HUES64 (cell line): Measurements from ENCODE around the gene RAPGEFL1.
A peak's percentile ranks its signal among the peaks of the same experiment; 100 is the strongest.

Experiments used
- H3K27ac ChIP-seq: 2 replicates; pipeline ENCODE4 v1.7.0; 2013; ENCODE audit warnings: low read depth, low read length, inconsistent platforms
- H3K27me3 ChIP-seq: 2 replicates; pipeline ENCODE4 v1.6.1; 2013; ENCODE audit warnings: mild to moderate bottlenecking, low read length; ENCODE audit not compliant: insufficient read depth
- H3K36me3 ChIP-seq: 2 replicates; pipeline ENCODE4 v1.6.1; 2013; ENCODE audit warnings: mild to moderate bottlenecking, low read length; ENCODE audit not compliant: insufficient read depth
- H3K4me1 ChIP-seq: 2 replicates; pipeline ENCODE4 v1.6.1; 2013; ENCODE audit warnings: mild to moderate bottlenecking, low read length, moderate library complexity; ENCODE audit not compliant: insufficient read depth
- H3K4me3 ChIP-seq: 2 replicates; pipeline ENCODE4 v1.5.1; 2013; ENCODE audit warnings: mild to moderate bottlenecking, low read length, moderate library complexity
- H3K9ac ChIP-seq: 2 replicates; pipeline ENCODE4 v1.6.1; 2013; ENCODE audit warnings: mild to moderate bottlenecking, low read depth, low read length
- H3K9me3 ChIP-seq: 2 replicates; pipeline ENCODE4 v1.6.1; 2013; ENCODE audit warnings: low read depth, low read length; ENCODE audit not compliant: insufficient read depth
- WGBS: fragments of 150-250, 120-280 bp; methylation state at CpG from one replicate; pipeline ENCODE4 v1.1.7; 2013; ENCODE audit warnings: missing lambda C conversion rate; 5-methylcytosine and 5-hydroxymethylcytosine counted together

The RAPGEFL1 gene

DNA sequence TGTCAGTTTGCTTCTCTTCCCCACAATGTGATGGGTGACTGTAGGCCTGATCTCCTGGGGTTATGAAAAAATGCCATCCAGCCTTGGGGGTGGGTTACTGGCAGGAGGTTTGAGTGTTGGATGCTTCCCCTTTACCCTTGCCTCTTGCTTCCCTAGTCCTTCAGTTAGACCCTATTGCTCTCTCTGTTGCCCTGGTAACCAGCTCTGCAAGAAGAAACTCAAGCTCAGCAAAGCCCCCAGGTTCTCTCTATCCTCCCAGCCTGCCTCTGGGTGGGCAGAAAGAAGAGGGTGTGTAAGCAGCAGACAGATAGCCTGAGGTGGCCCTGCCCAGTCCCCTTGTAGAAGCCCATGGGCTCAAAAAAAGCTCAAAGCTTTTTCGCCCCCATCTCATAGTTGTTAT lies 2.8 kb upstream of the RAPGEFL1 start:
- no peak overlapping the region for H3K27ac ChIP-seq
- no peaks in the 10 kb centered on the region for H3K9me3 ChIP-seq
- WGBS, result 90% methylated on average over 1 of the region's 1 CpG
- no peak overlapping the region for H3K9ac ChIP-seq
- peaks cover 7% of the 10 kb centered on the region for H3K4me1 ChIP-seq
- peaks cover 49% of the 10 kb centered on the region for H3K36me3 ChIP-seq
- H3K4me3 ChIP-seq, result no peak overlapping the region
- no peaks in the 10 kb centered on the region for H3K27me3 ChIP-seq

DNA sequence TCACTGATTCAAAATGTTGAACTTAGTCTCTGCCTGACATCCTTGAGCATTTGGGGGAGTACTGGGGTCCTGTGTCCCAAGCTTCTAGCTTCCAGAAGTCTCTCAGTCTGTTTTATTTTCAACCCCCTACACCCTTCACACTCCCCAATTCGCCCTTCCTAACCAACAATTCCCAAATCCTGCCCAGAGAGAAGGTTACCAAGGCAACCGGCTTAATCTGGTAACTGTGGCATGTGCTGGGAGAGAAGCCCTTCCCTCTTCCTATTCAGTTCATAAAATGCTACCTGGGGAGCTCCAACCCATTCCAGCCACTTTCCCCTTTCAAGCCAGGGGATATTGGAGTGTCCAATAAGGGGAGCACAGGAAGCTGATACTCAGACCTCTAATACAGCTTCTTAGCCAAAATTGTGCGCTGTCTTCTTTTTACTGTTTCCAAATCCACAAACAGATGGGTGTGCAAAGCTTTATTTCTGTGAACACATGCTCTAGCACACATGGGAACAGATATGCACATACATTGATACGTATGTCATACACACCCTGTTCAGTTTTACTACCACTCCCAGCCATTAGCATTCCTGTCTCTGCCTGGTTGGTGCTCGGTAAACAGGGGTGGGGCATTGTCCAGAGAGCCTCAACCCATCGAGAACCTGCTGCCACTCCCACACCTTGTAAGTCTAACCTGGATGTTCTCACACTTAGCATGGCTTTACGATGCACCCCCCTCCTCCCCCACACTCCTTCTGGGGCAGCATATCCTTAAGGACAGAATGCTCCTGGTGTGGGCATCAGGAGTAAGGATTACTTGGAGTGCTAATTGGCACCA lies 1.1 kb upstream of the RAPGEFL1 start:
- H3K27me3 ChIP-seq, result no peaks in the 10 kb centered on the region
- no peaks in the 10 kb centered on the region for H3K9me3 ChIP-seq
- WGBS, result 91% methylated on average over 7 of the region's 7 CpGs
- peaks cover 33% of the 10 kb centered on the region for H3K36me3 ChIP-seq
- H3K9ac ChIP-seq, result no peak overlapping the region
- H3K27ac ChIP-seq, result no peak overlapping the region
- H3K4me1 ChIP-seq, result peaks cover 14% of the 10 kb centered on the region
- no peak overlapping the region for H3K4me3 ChIP-seq

DNA sequence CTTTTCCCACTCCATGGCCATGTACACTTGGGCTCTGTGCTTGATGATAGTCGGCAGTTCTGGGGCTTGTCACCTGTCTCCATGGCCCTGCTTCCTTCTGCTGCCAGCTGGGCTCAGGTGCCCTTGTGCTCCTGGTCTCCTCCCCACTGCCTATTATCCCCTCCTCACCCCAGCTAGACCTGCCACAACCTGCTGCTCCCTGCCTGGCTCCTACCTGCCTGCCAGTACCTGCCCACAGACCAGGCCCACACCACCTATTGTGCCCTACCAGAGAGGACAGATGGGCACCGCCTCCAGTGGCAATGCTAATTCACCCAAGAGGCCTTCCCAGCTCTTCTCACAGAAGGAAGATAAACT lies 538 bp upstream of the RAPGEFL1 start:
- no peak overlapping the region for H3K4me3 ChIP-seq
- H3K36me3 ChIP-seq, result peaks cover 27% of the 10 kb centered on the region
- no peak overlapping the region for H3K9ac ChIP-seq
- no peaks in the 10 kb centered on the region for H3K27me3 ChIP-seq
- WGBS, result 99% methylated on average over 2 of the region's 2 CpGs
- peaks cover 14% of the 10 kb centered on the region for H3K4me1 ChIP-seq
- no peaks in the 10 kb centered on the region for H3K9me3 ChIP-seq
- no peak overlapping the region; the same call in 1 of the 2 replicates for H3K27ac ChIP-seq

- Histone ChIP-seq H3K9ac (no peak overlapping the region), H3K27me3 (no peaks in the 10 kb centered on the region), H3K4me1 (peaks cover 14% of the 10 kb centered on the region), H3K4me3 (peak overlapping the region; percentile 63), H3K9me3 (no peaks in the 10 kb centered on the region), H3K36me3 (peaks cover 17% of the 10 kb centered on the region), H3K27ac (no peak overlapping the region; the same call in 1 of the 2 replicates)
- WGBS, result 12% methylated on average over 42 of the region's 46 CpGs
Observed at GRCh38 chr17:40178021-40178601, 841 bp downstream of the RAPGEFL1 start.

DNA sequence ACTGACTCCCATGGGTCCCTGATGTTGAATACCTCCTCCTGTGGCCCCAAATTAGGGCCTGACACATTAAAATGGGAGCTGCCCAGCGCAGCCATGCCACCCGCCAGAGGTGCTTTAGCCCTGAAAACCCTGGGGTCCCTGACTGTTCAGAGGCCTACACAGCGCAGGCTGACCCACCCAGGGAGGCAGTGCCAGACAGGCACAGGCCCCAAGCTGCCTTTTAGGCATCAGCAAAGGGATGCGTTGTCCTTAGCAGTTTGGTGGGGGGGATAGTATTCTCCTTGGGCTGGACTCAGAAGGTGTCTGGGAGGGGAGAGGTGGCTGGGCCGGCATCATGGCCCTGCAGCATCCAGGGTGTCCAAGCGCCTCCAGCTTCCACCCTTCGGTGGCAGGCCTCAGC lies 1.4 kb downstream of the RAPGEFL1 start:
- H3K27me3 ChIP-seq, result no peaks in the 10 kb centered on the region
- H3K9me3 ChIP-seq, result no peaks in the 10 kb centered on the region
- WGBS, result 95% methylated on average over 7 of the region's 7 CpGs
- H3K9ac ChIP-seq, result no peak overlapping the region
- peaks cover 12% of the 10 kb centered on the region for H3K36me3 ChIP-seq
- H3K4me1 ChIP-seq, result peaks cover 14% of the 10 kb centered on the region
- H3K4me3 ChIP-seq, result peak overlapping the region; percentile 63
- H3K27ac ChIP-seq, result no peak overlapping the region; the same call in 1 of the 2 replicates

DNA sequence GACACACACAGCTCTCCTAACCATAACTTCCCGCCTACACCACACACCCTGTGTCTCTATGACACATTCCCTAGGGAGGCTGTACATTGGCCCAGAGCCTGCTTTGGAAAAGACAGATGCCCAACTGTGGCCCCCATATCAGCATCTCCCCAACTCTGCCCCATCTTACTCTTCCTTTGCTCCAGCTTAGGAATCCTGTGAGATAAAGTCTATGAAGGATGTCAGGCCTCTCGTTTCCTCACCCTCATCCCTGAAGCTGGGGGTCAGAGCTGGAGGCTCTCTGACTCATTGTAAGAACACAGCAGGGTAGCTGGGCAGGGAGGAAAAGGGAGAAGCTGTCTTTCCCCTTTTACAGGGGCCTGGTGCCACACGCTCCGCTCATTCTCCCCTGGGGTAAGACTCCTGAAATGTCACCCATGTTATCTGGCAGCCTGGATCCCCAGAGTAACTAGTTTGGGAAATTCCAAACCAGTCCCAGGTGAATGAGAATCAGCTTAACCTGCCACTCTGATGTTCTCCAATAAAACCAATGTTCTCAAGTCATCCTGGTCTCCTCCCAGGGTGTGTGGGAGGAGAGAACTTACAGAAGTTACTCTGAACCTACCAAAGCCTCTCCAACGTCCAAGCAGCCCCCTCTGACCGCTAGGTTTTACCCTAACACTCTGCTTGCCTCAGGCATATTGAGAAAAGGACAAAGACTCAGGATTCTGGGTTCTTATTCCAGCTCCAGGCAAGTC lies 2.8 kb downstream of the RAPGEFL1 start:
- WGBS, result 58% methylated on average over 6 of the region's 6 CpGs
- H3K4me1 ChIP-seq, result peaks cover 14% of the 10 kb centered on the region

DNA sequence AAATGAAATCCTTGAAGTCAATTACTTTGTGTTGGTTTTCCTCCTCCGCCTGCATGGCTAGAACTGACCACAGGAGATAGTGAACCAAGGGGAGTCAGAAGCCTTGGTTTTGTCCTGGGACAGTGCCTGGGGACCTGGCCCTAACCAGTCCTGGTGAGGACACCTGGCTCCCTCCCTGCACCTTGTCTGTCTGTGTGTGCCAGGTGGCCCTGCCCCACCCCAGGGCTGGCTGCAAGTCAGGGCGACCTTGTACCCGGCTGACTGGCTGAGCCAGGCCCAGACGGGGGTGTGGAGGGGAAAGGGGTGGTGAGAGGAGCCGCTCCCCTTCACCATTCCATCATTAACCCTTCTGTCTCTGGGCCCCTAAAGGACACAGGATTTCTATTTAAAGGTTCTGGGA lies 3.4 kb downstream of the RAPGEFL1 start:
- Histone ChIP-seq H3K9me3 (no peaks in the 10 kb centered on the region), H3K4me1 (peaks cover 14% of the 10 kb centered on the region), H3K27me3 (no peaks in the 10 kb centered on the region), H3K36me3 (peaks cover 9% of the 10 kb centered on the region), H3K9ac (no peak overlapping the region), H3K4me3 (no peak overlapping the region), H3K27ac (no peak overlapping the region)
- 92% methylated on average over 1 of the region's 5 CpGs for WGBS

More for the DNA sequence above, 2.8 kb downstream of the RAPGEFL1 start:
- Histone ChIP-seq H3K27me3 (no peaks in the 10 kb centered on the region), H3K4me3 (no peak overlapping the region), H3K36me3 (peaks cover 9% of the 10 kb centered on the region), H3K9ac (peak overlapping the region; percentile 0; the same call in 1 of the 2 replicates), H3K27ac (no peak overlapping the region), H3K9me3 (no peaks in the 10 kb centered on the region)

GRCh38 chr17:40181205-40181604 lies 3.9 kb downstream of the RAPGEFL1 start:
- 95% methylated on average over 8 of the region's 8 CpGs for WGBS
- no peak overlapping the region for H3K9ac ChIP-seq

GRCh38 chr17:40182606-40183005 lies 5.3 kb downstream of the RAPGEFL1 start:
- no peak overlapping the region for H3K4me3 ChIP-seq
- no peak overlapping the region for H3K9ac ChIP-seq
- no peaks in the 10 kb centered on the region for H3K9me3 ChIP-seq
- H3K27ac ChIP-seq, result no peak overlapping the region
- H3K27me3 ChIP-seq, result no peaks in the 10 kb centered on the region
- H3K4me1 ChIP-seq, result peaks cover 7% of the 10 kb centered on the region; the same call in 1 of the 2 replicates
- H3K36me3 ChIP-seq, result no peaks in the 10 kb centered on the region
- WGBS, result 94% methylated on average over 6 of the region's 6 CpGs

More at GRCh38 chr17:40181205-40181604, 3.9 kb downstream of the RAPGEFL1 start:
- Histone ChIP-seq H3K27me3 (no peaks in the 10 kb centered on the region), H3K4me3 (no peak overlapping the region), H3K9me3 (no peaks in the 10 kb centered on the region), H3K4me1 (peaks cover 14% of the 10 kb centered on the region), H3K27ac (no peak overlapping the region), H3K36me3 (peaks cover 8% of the 10 kb centered on the region)

GRCh38 chr17:40187238-40187637 lies 10.0 kb downstream of the RAPGEFL1 start:
- peaks cover 10% of the 10 kb centered on the region for H3K4me1 ChIP-seq
- WGBS, result 96% methylated on average over 3 of the region's 3 CpGs
- no peaks in the 10 kb centered on the region for H3K9me3 ChIP-seq
- H3K36me3 ChIP-seq, result 0 out of 2 replicates have a peak, but pooled peaks cover 6% of the 10 kb centered on the region
- no peak overlapping the region for H3K4me3 ChIP-seq
- H3K9ac ChIP-seq, result no peak overlapping the region
- H3K27ac ChIP-seq, result no peak overlapping the region
- H3K27me3 ChIP-seq, result no peaks in the 10 kb centered on the region

- H3K9ac ChIP-seq, result no peak overlapping the region
Observed at GRCh38 chr17:40188694-40189093, 11.4 kb downstream of the RAPGEFL1 start.

More at GRCh38 chr17:40188694-40189093, 11.4 kb downstream of the RAPGEFL1 start:
- Histone ChIP-seq H3K27ac (no peak overlapping the region), H3K36me3 (peaks cover 13% of the 10 kb centered on the region; the same call in 1 of the 2 replicates), H3K4me3 (no peak overlapping the region), H3K9me3 (no peaks in the 10 kb centered on the region), H3K27me3 (no peaks in the 10 kb centered on the region), H3K4me1 (peaks cover 12% of the 10 kb centered on the region)
- WGBS, result 94% methylated on average over 6 of the region's 6 CpGs
